Activated CD4-positive, CD25-positive, alpha-beta regulatory T cell treated with anti-CD3 and anti-CD28 coated beads, Interleukin-2, amount 50 U/mL, for 72 hours (primary cell): Measurements from ENCODE around the gene PCBD2.
"Not testable (repeated sequence)": the region's sequence is repeated elsewhere in the genome, so short reads cannot be mapped to it uniquely, and the experiment has no call there.

Experiments
- DNase-seq: peaks from one replicate; pipeline ENCODE4 v3.0.0; 2021

PCBD2 gene

GRCh38 chr5:134910752-134911151 is 5.8 kb downstream of the PCBD2 start:
- DNase-seq: not testable (repeated sequence)

GRCh38 chr5:134911285-134912206 is 6.6 kb downstream of the PCBD2 start:
- DNase-seq: no peak

- no peak for DNase-seq
These were observed 8.3 kb downstream of the PCBD2 start for GRCh38 chr5:134913254-134913653.

GRCh38 chr5:134913795-134914194 is 8.9 kb downstream of the PCBD2 start:
- no peak for DNase-seq

- no peak for DNase-seq
These were observed 12.3 kb downstream of the PCBD2 start for GRCh38 chr5:134917070-134917815.

- no peak for DNase-seq
These were observed 13.9 kb downstream of the PCBD2 start for GRCh38 chr5:134918861-134919260.

- no peak for DNase-seq
These were observed 16.1 kb downstream of the PCBD2 start for GRCh38 chr5:134920848-134921575.

- DNase-seq: no peak
These were observed 27.6 kb downstream of the PCBD2 start for GRCh38 chr5:134932508-134932907.

GRCh38 chr5:134934202-134934601 is 29.3 kb downstream of the PCBD2 start:
- no peak for DNase-seq

GRCh38 chr5:134935711-134936602 is 31.0 kb downstream of the PCBD2 start:
- no peak for DNase-seq

- DNase-seq: no peak
These were observed 32.6 kb downstream of the PCBD2 start for GRCh38 chr5:134937526-134937925.

GRCh38 chr5:134938030-134938429 is 33.1 kb downstream of the PCBD2 start:
- no peak for DNase-seq

GRCh38 chr5:134939500-134939899 is 34.6 kb downstream of the PCBD2 start:
- no peak for DNase-seq

GRCh38 chr5:134943547-134943946 is 38.6 kb downstream of the PCBD2 start:
- no peak for DNase-seq

GRCh38 chr5:134944630-134945029 is 39.7 kb downstream of the PCBD2 start:
- DNase-seq: no peak

GRCh38 chr5:134945041-134945440 is 40.1 kb downstream of the PCBD2 start:
- no peak for DNase-seq

GRCh38 chr5:134948911-134949310 is 44.0 kb downstream of the PCBD2 start:
- DNase-seq: no peak

- DNase-seq: no peak
These were observed 44.4 kb downstream of the PCBD2 start for GRCh38 chr5:134949316-134949715.

- DNase-seq: no peak
These were observed 53.1 kb downstream of the PCBD2 start for GRCh38 chr5:134957920-134958608.

GRCh38 chr5:134958755-134959154 is 53.8 kb downstream of the PCBD2 start:
- DNase-seq: no peak

GRCh38 chr5:134963098-134963497 is 58.2 kb downstream of the PCBD2 start:
- DNase-seq: no peak
